ENCODE results near the gene TNIK.

- TF ChIP-seq POLR2AphosphoS5 (IDR thresholded peaks at IDR 0.05; ENCODE audit: low read depth, low read length) = no peak
- no peak for TF ChIP-seq POLR2A (IDR thresholded peaks at IDR 0.05; ENCODE audit: low read depth, low read length)
- no peak for TF ChIP-seq TAF1 (IDR thresholded peaks at IDR 0.05; ENCODE audit: low read depth, low read length)
- TF ChIP-seq POU2F2 (IDR thresholded peaks at IDR 0.05; ENCODE audit: low read depth, low read length) = no peak
Measured at GRCh38 chr3:171190668-171191067, 269.5 kb downstream of the TNIK start.

All from GM12891 (cell line).